Stimulated activated CD8-positive, alpha-beta memory T cell treated with anti-CD3 and anti-CD28 coated beads, Interleukin-15, amount 100 ng/mL, for 24 hours (primary cell): ENCODE measurements around the gene DCX.

Experiments
- DNase-seq: peaks from one replicate; pipeline ENCODE4 v3.0.0-alpha.2; 2020; ENCODE audit warnings: low read depth

Gene DCX

GRCh38 chrX:111411983-111412382, at the start of gene DCX:
Gene DCX (minus strand): TSS chrX:111412192. CDS start chrX:111410398, 1,794 bp downstream.
- no peak for DNase-seq

DNA sequence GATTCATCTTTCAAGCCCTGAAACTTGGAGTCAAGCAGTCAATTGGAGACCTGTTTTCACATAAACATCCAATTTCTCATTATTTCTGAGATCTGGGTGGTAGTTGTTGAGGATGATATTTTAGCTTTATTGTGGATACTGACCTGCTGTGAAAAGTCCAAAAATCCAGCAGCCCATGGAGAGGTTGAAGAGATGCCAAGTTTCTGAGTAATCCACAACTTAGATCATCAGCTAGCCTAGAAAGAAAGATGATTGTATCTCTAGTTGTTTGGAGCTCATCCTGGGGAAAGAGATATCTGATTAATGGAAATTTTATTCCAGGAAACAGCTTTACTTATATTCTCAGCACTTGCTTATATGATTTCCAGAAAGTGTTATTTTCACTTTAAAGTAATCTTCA, 48.6 kb upstream of the DCX start:
- no peak for DNase-seq

DNA sequence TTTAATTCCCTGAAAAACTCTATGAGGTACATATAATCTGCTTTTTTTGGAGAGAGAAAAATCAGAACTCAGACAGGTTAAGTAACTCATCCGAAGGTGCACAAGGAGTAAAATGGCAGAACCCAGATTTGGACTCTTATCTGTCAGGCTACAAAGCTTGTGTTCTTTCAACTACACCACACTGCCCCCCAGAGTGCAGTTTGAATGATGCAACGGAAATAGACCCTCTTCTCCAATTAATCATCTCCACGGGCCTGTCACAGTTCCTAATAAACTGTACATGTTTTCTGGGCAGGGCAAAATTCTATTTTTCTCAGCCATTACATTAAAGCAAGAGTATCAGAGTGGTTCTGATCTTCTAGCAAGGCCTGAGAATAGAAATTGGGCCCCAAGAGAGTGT, 35.3 kb upstream of the DCX start:
- no peak for DNase-seq

- no peak for DNase-seq
Measured at GRCh38 chrX:111445485-111445884, 33.5 kb upstream of the DCX start.

GRCh38 chrX:111444881-111445280, 32.9 kb upstream of the DCX start:
- no peak for DNase-seq

- DNase-seq, result no peak
Measured at GRCh38 chrX:111443946-111444345, 32.0 kb upstream of the DCX start.

DNA sequence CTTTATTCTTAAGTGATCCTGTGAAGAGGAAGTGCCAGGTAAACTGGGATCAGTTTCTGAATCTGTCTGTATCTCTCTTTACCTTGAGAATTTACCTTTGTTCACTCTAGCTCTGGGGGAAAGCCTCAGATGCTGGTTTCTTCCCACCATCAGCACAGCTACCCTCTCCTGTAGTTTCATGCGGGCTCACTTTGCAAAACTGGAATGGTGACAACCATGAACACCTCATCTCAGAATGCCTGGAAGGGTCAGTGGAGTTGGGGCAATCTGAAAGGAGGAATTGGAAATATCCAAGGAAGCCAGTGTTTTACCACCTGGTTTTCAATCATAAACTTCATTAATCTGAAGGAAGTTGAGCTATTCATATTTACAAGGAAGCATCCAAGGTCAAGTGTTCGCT, 30.8 kb upstream of the DCX start:
- no peak for DNase-seq

GRCh38 chrX:111435469-111435868, 23.5 kb upstream of the DCX start:
- no peak for DNase-seq

- DNase-seq, result no peak
Measured at GRCh38 chrX:111431001-111431400, 19.0 kb upstream of the DCX start.

GRCh38 chrX:111411557-111411956, 435 bp downstream of the DCX start:
- no peak for DNase-seq

GRCh38 chrX:111410590-111411078, 1.4 kb downstream of the DCX start:
- no peak for DNase-seq

DNA sequence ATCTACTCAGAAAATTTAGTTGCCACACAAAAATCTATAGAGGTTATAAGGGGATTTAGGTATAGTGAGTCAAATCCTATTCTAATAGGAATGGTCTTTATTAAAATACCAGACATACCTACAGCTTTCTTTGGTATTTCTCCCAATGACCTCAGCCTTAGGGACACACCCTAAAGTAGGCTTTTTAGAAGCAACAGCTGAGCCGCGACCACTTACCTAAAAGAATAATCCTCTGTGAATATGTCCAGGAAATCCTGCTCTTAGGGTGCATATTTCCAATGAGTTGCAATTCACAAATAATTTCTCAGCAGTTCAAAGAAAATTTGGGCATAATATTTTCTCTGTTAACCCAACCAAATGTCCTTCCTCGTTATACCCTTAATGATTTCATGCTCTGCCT, 2.7 kb downstream of the DCX start:
- DNase-seq, result no peak

DNA sequence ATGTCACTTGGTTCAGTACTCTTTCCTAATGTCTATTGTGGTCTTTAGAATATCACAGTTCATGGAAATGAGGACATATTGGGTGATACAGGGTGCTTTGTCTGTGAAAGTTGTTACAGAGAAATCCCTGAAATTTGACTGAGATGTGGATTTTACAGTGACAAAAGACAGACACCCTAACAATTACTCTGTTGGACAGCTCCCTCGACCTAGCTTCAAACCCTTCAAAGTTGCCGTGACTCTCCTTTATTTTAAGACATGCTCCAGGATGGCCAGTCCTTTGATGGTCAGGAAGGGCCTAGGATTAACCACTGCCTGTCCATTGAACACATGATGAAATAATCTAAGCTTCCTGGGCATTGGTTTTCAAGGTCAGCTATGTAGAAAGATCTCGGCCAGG, 4.0 kb downstream of the DCX start:
- DNase-seq, result no peak

- DNase-seq, result no peak
Measured at GRCh38 chrX:111402344-111402743, 9.6 kb downstream of the DCX start.

GRCh38 chrX:111395149-111395548, 16.8 kb downstream of the DCX start:
- no peak for DNase-seq

GRCh38 chrX:111394569-111394968, 17.4 kb downstream of the DCX start:
- no peak for DNase-seq

DNA sequence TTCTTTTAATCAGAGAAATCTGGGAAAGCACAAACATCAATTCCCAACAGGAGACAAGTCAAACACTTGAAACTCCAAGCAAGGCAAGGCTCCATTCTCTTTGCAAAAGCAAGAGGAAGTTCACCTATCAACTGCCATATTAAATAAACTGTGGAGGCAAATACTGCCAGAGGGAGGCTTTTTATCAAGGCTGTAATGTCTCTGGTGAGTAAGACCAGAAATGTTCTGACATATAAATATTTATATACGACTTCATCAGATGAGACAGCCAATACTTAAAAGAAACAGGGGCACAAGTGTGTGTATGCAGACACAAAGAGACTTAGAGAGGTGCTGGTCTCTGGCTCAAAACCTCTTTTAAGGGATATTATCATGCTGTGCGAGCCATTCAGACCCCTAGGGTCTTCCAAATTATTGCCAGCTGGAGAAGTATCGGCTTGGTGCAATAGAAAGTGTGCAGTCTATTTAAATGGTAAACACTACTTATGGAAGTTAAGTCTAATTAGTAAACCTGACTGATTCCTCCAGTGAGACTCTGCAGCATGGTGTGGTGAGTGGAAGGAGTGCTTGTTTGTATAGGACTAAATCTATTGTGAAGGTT, 24.4 kb downstream of the DCX start:
- DNase-seq, result no peak

GRCh38 chrX:111386615-111387233, 25.3 kb downstream of the DCX start:
- no peak for DNase-seq

- no peak for DNase-seq
Measured at GRCh38 chrX:111386077-111386476, 25.9 kb downstream of the DCX start.

- DNase-seq, result no peak
Measured at GRCh38 chrX:111382277-111382676, 29.7 kb downstream of the DCX start.

GRCh38 chrX:111376897-111377578, 35.0 kb downstream of the DCX start:
- DNase-seq, result no peak

DNA sequence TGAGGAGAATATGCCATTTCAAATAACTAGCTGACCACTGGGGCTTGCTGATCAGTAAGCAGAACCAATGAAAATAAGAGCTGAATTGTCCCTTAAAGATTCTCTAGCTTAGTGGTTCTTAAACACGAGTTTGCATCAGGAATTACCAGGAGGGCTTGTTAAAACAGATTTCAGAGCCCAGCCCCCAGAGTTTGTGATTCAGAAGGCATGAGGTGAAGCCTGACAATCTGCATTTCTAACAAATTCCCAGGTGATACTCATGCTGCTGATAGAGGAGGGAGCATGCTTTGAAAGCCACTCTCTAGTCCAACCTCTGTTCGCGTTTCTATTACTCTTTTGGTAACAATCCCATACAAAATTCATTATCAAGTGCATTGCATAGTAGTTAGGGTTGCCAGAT, 35.5 kb downstream of the DCX start:
- no peak for DNase-seq

DNA sequence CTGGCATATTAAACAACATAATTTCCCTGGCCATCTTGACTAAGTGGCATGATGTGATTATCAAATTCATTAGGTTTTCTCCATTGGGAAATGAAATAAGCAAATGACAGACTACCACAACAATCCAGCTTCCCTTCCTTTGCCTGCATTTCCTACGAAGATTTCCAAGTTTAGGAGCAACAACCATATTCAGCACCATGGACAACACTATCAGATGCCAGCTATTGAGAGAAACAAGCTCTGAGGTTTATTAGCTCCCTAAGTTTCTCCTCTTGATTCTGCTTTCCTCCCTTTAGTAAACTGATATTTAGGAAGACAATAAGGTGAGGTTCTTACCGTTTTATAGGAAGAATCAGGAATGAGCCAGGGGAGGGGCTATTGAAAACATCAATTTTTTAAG, 36.2 kb downstream of the DCX start:
- no peak for DNase-seq

DNA sequence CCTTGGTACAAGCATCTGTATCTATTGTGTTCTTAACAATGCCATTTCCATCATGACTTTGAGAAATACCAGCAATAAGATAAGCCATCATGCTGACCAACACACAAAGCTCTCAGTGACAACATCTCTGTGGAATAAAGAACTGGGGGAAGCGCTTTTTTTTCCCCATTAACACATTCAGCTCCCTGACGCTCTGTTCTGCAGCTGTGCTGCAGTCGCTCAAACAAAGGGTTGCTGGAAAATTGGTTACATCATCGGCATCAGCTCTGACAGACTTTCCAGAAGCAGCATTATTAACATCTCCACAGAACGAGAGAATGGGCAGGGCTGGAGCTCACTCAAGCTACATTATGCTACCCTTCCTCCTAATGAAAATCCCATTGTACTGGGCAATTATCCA, 39.9 kb downstream of the DCX start:
- no peak for DNase-seq
